Colonic mucosa (tissue), 4 donors: ENCODE results near the gene CENPQ. TPM values are rescaled to one million over a fixed set of nuclear protein-coding genes. Genes with fewer than 3 reads are reported as not detected.

Source experiments
- DNase-seq: peaks from one replicate; pipeline ENCODE4 v3.0.0-alpha.2; 2020
- H3K27ac ChIP-seq: fragments of 200-600 bp; one replicate; pipeline ENCODE4 v1.8.0; 2021
- H3K27me3 ChIP-seq: fragments of 200-600 bp; one replicate; pipeline ENCODE4 v1.8.0; 2021
- H3K36me3 ChIP-seq: fragments of 200-600 bp; one replicate; pipeline ENCODE4 v1.8.0; 2021
- H3K4me1 ChIP-seq: fragments of 200-600 bp; one replicate; pipeline ENCODE4 v1.8.0; 2021; ENCODE audit warnings: mild to moderate bottlenecking
- H3K4me3 ChIP-seq: fragments of 200-600 bp; one replicate; pipeline ENCODE4 v1.8.0; 2021
- H3K9ac ChIP-seq, 2 donors: one replicate each; pipeline ENCODE4 v1.7.0; 2013; ENCODE audit warnings: control low read depth in 2 of 2, low read depth in 2 of 2, low read length in 2 of 2
- H3K9me3 ChIP-seq: fragments of 200-600 bp; one replicate; pipeline ENCODE4 v1.8.0; 2021
- intact Hi-C: fragments of 100-400 bp; cut with DNase I; formaldehyde crosslinking; loops from one replicate; pipeline ENCODE4 v1.14.1; 2022
- total RNA-seq, 2 donors: library from RNA; stranded (reverse); fragmentation: NEBNext Ultra II Directional in 1 of 2; extraction: Animal tissue kit (Norgen Biotek cat#: 25700) in 1 of 2; gene quantifications; one replicate each; pipeline ENCODE4 v1.2.1, GENCODE V29; 2021
- TF ChIP-seq, protein P1 (sequence below): fragments of 200-600 bp; IDR thresholded peaks from one replicate; pipeline ENCODE4 v1.8.0; 2022; ENCODE audit warnings: antibody characterized with exemption, mild to moderate bottlenecking
- donor health status: healthy.
- donor health status: DM: no; HTN: no; CAD: no.
- donor health status: DM: no; HTN: no; CAD: no.

Gene CENPQ
- total RNA-seq, 2 donors from 2014 or later = 3.7 to 3.9 TPM

DNA sequence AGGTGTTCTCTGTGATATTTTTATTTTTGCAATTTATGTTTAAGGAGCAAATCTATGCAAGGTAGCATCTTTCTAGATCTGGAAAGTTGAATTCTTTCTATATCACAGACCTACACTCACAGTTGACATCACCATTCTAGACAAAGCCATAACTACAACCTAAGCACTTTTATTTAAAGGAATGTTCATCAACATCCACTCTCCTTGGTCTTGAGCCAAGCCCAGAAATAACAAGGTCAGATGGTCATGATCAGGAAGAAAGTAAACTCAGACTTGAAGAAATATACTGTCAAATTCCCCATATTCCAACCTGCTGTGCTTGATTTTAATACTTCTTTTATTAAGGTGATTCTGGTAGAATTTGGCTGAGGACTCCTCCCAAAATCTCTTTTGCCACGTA, 32.3 kb upstream of the CENPQ start:
- Histone ChIP-seq H3K27ac (no peak overlapping the region), H3K36me3 (no peaks in the 10 kb centered on the region), H3K9ac (no peak overlapping the region), H3K27me3 (no peaks in the 10 kb centered on the region), H3K4me3 (no peak overlapping the region), H3K9me3 (no peaks in the 10 kb centered on the region), H3K4me1 (no peaks in the 10 kb centered on the region)
- TF ChIP-seq, protein P1, sequence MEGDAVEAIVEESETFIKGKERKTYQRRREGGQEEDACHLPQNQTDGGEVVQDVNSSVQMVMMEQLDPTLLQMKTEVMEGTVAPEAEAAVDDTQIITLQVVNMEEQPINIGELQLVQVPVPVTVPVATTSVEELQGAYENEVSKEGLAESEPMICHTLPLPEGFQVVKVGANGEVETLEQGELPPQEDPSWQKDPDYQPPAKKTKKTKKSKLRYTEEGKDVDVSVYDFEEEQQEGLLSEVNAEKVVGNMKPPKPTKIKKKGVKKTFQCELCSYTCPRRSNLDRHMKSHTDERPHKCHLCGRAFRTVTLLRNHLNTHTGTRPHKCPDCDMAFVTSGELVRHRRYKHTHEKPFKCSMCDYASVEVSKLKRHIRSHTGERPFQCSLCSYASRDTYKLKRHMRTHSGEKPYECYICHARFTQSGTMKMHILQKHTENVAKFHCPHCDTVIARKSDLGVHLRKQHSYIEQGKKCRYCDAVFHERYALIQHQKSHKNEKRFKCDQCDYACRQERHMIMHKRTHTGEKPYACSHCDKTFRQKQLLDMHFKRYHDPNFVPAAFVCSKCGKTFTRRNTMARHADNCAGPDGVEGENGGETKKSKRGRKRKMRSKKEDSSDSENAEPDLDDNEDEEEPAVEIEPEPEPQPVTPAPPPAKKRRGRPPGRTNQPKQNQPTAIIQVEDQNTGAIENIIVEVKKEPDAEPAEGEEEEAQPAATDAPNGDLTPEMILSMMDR = no peak
- no peak for DNase-seq
- intact Hi-C loops = no loop called here

DNA sequence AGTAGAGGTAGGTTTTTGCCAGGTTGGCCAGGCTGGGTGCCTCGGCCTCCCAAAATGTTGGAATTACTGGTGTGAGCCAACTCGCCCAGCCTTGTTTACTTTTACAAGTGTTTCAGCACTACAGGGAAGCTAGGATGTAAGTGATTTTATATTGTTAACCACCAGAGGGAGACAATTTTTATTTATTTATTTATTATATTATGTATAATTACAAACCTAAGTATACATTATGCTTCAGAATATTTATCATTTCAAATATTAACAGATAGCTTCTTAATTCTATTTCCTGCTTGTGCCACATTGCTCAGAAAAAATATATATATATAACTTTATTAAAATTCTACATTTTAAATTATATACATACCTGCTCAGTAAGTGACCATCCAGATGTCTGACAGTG, 9.9 kb upstream of the CENPQ start:
- DNase-seq = no peak
- no peak overlapping the region for H3K27ac ChIP-seq
- no peaks in the 10 kb centered on the region for H3K9me3 ChIP-seq
- no peak overlapping the region for H3K4me3 ChIP-seq
- no peaks in the 10 kb centered on the region for H3K36me3 ChIP-seq
- H3K27me3 ChIP-seq = no peaks in the 10 kb centered on the region
- no peak overlapping the region for H3K9ac ChIP-seq
- intact Hi-C loops = no loop called here
- no peaks in the 10 kb centered on the region for H3K4me1 ChIP-seq
- TF ChIP-seq, protein P1 = no peak

DNA sequence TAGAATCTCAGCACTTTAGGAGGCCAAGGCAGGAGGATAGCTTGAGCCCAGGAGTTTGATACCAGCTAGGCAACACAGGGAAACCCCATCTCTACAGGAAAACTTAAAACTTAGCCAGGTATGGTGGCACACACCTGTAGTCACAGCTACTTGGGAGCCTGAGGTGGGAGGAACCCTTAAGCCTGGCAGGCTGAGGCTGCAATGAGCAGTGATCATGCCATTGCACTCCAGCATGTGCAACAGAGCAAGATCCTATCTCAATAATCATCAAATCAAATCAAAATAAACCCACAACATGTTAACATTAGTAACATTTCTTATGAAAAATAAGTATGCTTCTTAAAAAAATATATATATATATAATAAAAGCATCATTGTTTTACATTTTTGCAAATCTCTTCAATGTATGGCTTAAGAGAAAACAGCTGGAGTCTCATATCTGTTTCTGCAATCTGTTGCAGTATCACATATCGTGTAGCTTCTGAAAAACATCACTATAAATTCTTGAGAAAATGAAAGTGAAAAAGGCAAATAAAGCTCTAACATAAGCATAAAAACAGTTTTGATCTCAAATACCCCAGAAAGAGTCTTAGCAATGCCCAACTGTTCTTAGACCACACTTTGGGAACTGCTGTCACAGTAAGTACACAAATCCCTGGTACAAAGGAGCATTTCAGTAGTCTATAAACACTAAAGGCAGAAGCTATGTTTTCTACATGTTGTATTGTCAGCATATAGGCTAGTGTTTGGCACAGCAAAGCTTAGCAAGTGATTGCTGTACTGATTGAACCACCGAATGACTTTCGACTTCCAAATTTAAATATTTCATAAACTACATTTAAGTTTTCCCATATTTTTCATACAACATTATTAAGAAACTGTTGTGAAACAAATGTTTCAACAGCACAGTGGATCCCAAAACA, 8.1 kb upstream of the CENPQ start:
- H3K27me3 ChIP-seq = no peaks in the 10 kb centered on the region
- H3K4me3 ChIP-seq = no peak overlapping the region
- intact Hi-C loops = no loop called here
- H3K9ac ChIP-seq = no peak overlapping the region
- DNase-seq = no peak
- H3K9me3 ChIP-seq = no peaks in the 10 kb centered on the region
- TF ChIP-seq, protein P1 = no peak
- H3K36me3 ChIP-seq = no peaks in the 10 kb centered on the region
- H3K27ac ChIP-seq = no peak overlapping the region
- no peaks in the 10 kb centered on the region for H3K4me1 ChIP-seq

DNA sequence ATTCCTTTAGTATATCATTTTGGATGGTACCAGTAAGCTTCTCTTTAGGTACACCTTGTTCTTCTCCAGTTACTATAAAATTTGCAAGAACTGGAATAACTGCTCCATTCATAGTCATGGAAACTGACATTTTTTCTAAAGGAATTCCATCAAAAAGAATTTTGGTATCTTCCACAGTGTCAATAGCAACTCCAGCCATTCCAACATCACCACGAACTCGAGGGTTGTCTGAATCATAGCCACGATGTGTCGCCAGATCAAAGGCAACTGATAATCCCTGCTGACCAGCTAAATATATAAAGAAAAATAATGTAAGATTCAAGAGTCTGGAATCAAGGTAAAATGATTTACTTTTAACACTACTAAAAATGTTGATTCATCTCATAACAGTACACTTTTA, 5.4 kb upstream of the CENPQ start:
- intact Hi-C loops = no loop called here
- Histone ChIP-seq H3K9ac (no peak overlapping the region), H3K4me1 (no peaks in the 10 kb centered on the region), H3K27ac (no peak overlapping the region), H3K27me3 (no peaks in the 10 kb centered on the region), H3K9me3 (no peaks in the 10 kb centered on the region), H3K4me3 (no peak overlapping the region), H3K36me3 (no peaks in the 10 kb centered on the region)
- TF ChIP-seq, protein P1 = no peak
- DNase-seq = no peak

DNA sequence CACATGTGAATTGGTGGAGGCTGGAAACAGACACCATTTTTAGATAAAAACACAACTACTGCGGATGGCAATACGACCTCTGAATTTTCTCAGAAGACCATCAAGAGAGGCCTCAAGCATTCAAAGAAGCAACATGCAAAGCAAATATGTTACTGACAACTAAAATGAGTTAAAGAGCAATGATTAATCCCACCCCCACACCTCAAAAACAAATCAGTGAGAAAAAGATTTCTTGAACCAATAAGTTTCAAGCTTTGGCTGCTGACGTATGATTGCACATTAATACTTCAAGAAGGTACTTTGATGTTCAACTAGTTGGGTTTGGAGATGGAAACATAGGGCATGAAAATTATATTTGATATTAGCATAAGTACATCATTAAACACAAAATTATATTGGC, 1.1 kb upstream of the CENPQ start:
- Histone ChIP-seq H3K27ac (no peak overlapping the region), H3K9me3 (no peaks in the 10 kb centered on the region), H3K9ac (peak overlapping the region; percentile 84 to 100), H3K27me3 (no peaks in the 10 kb centered on the region), H3K36me3 (no peaks in the 10 kb centered on the region), H3K4me3 (peak overlapping the region; percentile 44), H3K4me1 (peaks cover 6% of the 10 kb centered on the region)
- intact Hi-C loops = no loop called here
- no peak for DNase-seq
- TF ChIP-seq, protein P1 = no peak
